HG03039 (cell line): Measurements from ENCODE around the gene AGO1.
"Not testable (repeated sequence)": the region's sequence is repeated elsewhere in the genome, so short reads cannot be mapped to it uniquely, and the experiment has no call there.

Experiments
- ATAC-seq: cut with Tn5 transposase; IDR thresholded peaks from one replicate; pipeline ENCODE4 v1.9.1; 2021; ENCODE audit warnings: mild to moderate bottlenecking, moderate library complexity; ENCODE audit not compliant: unreplicated experiment

AGO1 gene

DNA sequence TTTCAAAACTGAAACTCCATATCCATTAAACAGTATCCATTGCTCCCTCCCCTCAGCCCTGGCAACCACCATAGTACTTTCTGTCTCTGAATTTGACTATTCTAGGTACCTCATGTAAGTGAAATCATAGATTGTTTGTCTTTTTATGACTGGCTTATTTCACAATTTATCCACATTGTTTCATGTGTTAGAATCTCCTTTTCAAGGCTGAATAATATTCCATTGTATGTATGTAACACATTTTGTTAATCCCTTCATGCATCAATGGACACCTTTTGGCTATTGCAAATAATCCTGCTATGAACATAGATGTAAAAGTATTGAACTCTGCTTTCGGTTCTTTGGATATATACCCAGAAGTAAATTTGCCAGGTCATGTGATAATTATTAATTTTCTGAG is 85.4 kb downstream of the AGO1 start:
- no peak for ATAC-seq

DNA sequence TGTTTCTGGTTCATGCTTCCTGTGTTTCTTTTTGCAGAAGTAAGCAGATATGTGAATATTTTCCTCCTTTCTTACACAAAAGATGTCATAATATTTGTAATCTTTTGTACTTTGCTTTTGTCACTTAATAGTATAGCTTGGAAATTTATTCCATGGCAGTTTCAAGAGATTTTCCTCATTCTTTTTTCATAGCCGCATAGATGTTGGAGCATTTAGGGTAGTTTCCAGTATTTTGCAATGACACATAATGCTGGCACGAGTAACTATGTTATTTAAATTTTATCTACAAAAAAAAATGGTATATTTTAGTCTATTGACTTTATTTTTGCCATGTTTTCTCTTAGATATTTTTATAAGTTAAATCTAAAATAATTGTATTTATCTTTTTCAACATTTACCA is 88.6 kb downstream of the AGO1 start:
- no peak for ATAC-seq

DNA sequence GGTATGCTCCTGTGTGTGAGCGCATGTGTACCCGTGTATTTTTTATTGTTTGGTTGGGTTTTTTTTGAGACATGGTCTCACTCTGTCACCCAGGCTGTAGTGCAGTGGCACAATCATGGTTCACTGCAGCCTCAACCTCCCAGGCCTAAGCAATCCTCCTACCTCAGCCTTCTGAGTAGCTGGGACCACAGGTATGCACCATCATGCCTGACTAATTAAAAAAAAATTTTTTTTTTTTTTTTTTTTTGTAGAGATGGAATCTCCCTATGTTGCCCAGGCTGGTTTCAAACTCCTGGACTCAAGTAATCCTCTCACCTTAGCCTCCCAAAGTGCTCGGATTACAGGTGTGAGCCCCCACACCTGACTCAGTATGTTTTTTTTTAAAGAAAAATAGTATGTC is 89.6 kb downstream of the AGO1 start:
- not testable (repeated sequence) for ATAC-seq

DNA sequence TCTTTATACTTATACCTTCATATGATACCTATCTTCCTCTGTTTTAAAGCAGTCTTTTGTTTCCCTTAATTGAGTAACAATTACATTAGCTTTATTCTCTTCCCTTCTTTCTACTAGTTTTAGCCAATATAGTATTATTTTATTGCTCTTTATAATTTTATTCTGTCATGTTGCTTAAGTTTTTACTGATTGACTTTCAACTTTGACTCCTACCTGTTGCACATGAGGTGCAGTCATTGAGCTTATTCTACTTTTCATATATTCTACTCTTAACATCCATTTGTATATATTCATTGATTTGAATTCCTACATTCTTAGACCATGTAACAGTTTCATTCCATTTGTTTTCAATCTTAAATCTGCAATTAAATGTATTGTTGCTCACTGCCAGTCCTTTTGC is 97.1 kb downstream of the AGO1 start:
- no peak for ATAC-seq
